Pancreas (tissue), 10 donors: Measurements from ENCODE around the gene ADRA1B. TPM values are rescaled to one million over a fixed set of nuclear protein-coding genes. Genes with fewer than 3 reads are reported as not detected.
"Not testable (repeated sequence)": the region's sequence is repeated elsewhere in the genome, so short reads cannot be mapped to it uniquely, and the experiment has no call there.

Source experiments
- ATAC-seq, 4 donors: fragments of 200-7000 bp; cut with Tn5 transposase; one replicate each; pipeline versions ENCODE4 v1.8.0 to v1.9.1; 2020; ENCODE audit warnings: mild to moderate bottlenecking in 4 of 4, moderate library complexity in 4 of 4
- DNase-seq, 6 donors: peaks; one replicate each; pipeline ENCODE4 v3.0.0-alpha.2; 2020
- FAIRE-seq: peaks from 2 replicates; lab custom pipeline; 2012; peaks lifted over from hg19 to GRCh38; lab: Jason Lieb, UNC
- H3K27ac ChIP-seq, 4 donors: fragments of 200-600 bp; sonication (generic); 1 replicate in 3 of 4; 2 replicates in 1 of 4; pipeline versions ENCODE4 v1.5.0 to v1.8.0; 2020
- H3K27me3 ChIP-seq, 4 donors: fragments of 200-600 bp; one replicate each; pipeline ENCODE4 v1.8.0; 2021
- H3K36me3 ChIP-seq, 3 donors: fragments of 200-600 bp; sonication (generic) in 1 of 3; one replicate each; pipeline versions ENCODE4 v1.5.0 to v1.8.0; 2020 to 2021
- H3K4me1 ChIP-seq, 3 donors: fragments of 200-600 bp; one replicate each; pipeline ENCODE4 v1.8.0; 2021
- H3K4me3 ChIP-seq, 4 donors: fragments of 200-600 bp; sonication (generic) in 2 of 4; one replicate each; pipeline versions ENCODE4 v1.5.0 to v1.8.0; 2020 to 2021
- H3K9me3 ChIP-seq, 4 donors: fragments of 200-600 bp; one replicate each; pipeline ENCODE4 v1.8.0; 2021
- WGBS, 2 donors: extraction: QIAGEN DNeasy Blood & Tissue Kit; methylation state at CpG; one replicate each; pipeline ENCODE4 v1.1.7; 2013; 5-methylcytosine and 5-hydroxymethylcytosine counted together
- intact Hi-C, 3 donors: fragments of 100-400 bp; cut with DNase I; formaldehyde crosslinking; loops; one replicate each; pipeline versions ENCODE4 v1.11.1 to v1.14.2; 2022
- polyA plus RNA-seq, 2 donors: library from polyadenylated mRNA; stranded (reverse); fragments of 200-250 nt; gene quantifications; one replicate each; pipeline ENCODE4 v1.2.3, GENCODE V29; 2013
- total RNA-seq, 6 donors: library from RNA; stranded (reverse); fragmentation: NEBNext Ultra II Directional in 4 of 6; extraction: Animal tissue kit (Norgen Biotek cat#: 25700) in 4 of 6; gene quantifications; one replicate each; pipeline versions ENCODE4 v1.2.1 to v1.2.4, GENCODE V29; 2021 to 2023
- TF ChIP-seq, protein P1 (sequence below), 4 donors: fragments of 200-600 bp; sonication (generic) in 3 of 4; IDR thresholded peaks; one replicate each; pipeline versions ENCODE4 v1.5.0 to v1.8.0; 2021; ENCODE audit warnings: antibody characterized with exemption in 4 of 4
- donor health status: healthy with polysubstance abuse.
- donor health status: DM: no; HTN: no; CAD: no; lungs with moderate emphysema.
- donor health status: DM: no; HTN: no; CAD: no.
- donor health status: control.
- donor health status: control.
- donor health status: Bipolar disorder and iron deficiency.
- donor health status: DM: yes; HTN: yes; CAD: no.
- donor health status: DM: no; HTN: no; CAD: no.
- donor health status: DM: no; HTN: no; CAD: no.
- donor health status: DM: yes; HTN: yes; CAD: no.

The ADRA1B gene
- total and polyA plus RNA-seq, 8 donors = 0.11 to 0.49 (median 0.17) TPM

DNA sequence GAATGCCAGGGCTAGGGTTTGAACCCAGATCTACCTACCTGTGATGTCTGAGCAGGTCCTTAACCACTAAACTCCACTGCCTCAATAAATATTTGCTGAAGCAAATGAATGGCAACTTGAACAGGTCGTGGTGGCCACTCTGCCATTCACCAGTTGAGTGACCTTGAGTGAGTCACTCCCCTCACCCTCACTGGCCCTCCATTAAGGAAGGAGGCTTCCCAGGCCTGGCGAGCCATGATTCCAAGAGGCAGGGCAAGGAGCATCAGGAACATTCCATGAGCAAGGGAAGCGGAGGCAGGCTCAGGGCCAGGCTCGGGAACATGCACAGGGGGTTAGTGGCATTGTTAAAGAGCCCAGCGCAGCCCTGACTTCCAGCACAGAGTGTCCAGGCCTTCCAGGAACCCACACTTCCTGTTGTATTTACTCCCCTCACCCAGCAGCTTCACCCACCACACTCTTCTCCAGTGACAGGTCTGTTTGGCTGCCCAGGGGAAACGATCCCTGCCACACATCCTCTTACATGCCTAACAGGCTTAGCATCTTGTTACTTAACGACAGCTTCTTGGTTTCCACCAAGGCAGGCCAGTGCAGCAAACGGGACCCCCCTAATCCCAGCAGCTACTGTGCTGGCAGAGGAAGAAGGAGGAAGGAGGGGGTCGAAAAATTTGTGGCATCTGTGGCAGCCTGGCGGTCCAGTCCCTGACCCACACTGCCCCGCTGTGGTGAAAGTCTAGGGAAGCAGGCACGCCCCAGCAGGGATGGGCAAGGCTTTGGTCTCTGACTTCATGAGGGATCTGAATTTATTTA, 49.0 kb downstream of the ADRA1B start:
- Histone ChIP-seq H3K27me3 (peaks cover 0 to 1% (median 0%) of the 10 kb centered on the region in 4 donors), H3K4me1 (no peaks in the 10 kb centered on the region), H3K4me3 (no peak overlapping the region), H3K36me3 (no peaks in the 10 kb centered on the region), H3K9me3 (no peaks in the 10 kb centered on the region), H3K27ac (no peak overlapping the region)
- WGBS, 2 donors = 31 to 32% methylated on average over 12 of the region's 12 CpGs
- TF ChIP-seq, protein P1, sequence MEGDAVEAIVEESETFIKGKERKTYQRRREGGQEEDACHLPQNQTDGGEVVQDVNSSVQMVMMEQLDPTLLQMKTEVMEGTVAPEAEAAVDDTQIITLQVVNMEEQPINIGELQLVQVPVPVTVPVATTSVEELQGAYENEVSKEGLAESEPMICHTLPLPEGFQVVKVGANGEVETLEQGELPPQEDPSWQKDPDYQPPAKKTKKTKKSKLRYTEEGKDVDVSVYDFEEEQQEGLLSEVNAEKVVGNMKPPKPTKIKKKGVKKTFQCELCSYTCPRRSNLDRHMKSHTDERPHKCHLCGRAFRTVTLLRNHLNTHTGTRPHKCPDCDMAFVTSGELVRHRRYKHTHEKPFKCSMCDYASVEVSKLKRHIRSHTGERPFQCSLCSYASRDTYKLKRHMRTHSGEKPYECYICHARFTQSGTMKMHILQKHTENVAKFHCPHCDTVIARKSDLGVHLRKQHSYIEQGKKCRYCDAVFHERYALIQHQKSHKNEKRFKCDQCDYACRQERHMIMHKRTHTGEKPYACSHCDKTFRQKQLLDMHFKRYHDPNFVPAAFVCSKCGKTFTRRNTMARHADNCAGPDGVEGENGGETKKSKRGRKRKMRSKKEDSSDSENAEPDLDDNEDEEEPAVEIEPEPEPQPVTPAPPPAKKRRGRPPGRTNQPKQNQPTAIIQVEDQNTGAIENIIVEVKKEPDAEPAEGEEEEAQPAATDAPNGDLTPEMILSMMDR (IDR thresholded peaks at IDR 0.05) = peak in 3 of 4 donors; percentile 14 to 33 (median 33)
- peak in 5 of 6 donors; percentile 5 to 64 (median 37) for DNase-seq
- no peak for FAIRE-seq
- peak in 3 of 4 donors; percentile 62 to 80 (median 70) for ATAC-seq
- intact Hi-C loops = no loop called here

DNA sequence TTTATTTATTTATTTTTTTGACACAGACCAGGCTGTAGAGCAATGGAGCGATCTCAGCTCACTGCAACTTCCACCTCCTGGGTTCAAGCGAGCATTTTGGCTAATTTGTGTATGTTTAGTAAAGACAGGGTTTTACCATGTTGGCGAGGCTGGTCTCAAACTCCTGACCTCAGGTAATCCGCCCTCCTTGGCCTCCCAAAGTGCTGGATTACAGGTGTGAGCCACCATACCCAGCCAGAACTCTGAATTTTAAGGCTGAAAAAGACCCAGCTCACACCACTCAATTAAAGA, 49.5 kb downstream of the ADRA1B start:
- H3K4me3 ChIP-seq, H3K36me3 ChIP-seq, FAIRE-seq, H3K4me1 ChIP-seq, DNase-seq, H3K9me3 ChIP-seq, intact Hi-C loops, H3K27ac ChIP-seq, H3K27me3 ChIP-seq, ATAC-seq: not testable (repeated sequence)
- 57 to 59% methylated on average over 4 of the region's 4 CpGs for WGBS, 2 donors

DNA sequence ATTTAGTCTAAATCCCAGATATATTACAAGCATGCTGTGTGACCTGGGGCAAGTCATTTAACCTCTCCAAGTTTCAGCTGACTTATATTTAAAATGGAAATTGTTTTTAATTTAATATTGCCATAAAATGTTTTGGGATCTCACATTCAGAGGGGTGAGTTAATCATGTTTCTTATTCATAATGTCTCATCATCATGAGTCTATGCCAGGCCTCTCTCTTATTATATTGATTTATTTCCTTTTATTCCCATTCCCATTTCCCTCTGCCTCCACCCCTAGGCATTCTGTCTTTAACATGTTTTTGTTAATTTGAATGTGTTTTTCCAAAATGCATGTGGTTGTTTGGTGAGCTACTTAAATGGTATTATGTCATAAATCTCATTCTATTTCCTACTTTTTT, 53.7 kb downstream of the ADRA1B start:
- H3K27me3 ChIP-seq = peaks cover 0 to 10% (median 3%) of the 10 kb centered on the region in 4 donors

DNA sequence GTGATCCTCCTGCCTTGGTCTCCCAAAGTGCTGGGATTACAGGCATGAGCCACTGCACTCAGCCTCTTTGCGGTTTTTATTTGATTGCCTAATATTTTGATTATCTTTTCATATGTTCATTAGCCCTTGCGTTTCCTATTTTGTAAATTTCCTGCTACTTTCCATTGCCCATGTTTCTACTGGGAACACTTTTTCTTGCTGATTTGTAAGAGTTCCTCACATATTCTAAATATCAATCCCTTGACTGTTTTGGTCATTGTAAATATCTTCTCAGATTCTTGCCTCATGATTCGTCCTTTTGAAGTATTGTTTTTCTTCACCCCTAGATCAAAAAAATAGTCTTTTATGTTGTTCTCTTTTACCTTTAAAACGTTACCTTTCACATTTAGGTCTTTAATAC, 54.8 kb downstream of the ADRA1B start:
- FAIRE-seq (no peak), ATAC-seq (no peak), DNase-seq (no peak)
- TF ChIP-seq, protein P1 (IDR thresholded peaks at IDR 0.05) = no peak
- Histone ChIP-seq H3K36me3 (no peaks in the 10 kb centered on the region), H3K4me1 (no peaks in the 10 kb centered on the region), H3K27ac (no peak overlapping the region), H3K4me3 (no peak overlapping the region), H3K27me3 (peaks cover 0 to 10% (median 3%) of the 10 kb centered on the region in 4 donors), H3K9me3 (no peaks in the 10 kb centered on the region)
- intact Hi-C loops = no loop called here
- 49 to 63% methylated on average over 4 of the region's 4 CpGs for WGBS, 2 donors

More for the DNA sequence above, 53.7 kb downstream of the ADRA1B start:
- no peaks in the 10 kb centered on the region for H3K36me3 ChIP-seq
- DNase-seq (no peak), FAIRE-seq (no peak), ATAC-seq (no peak)
- H3K4me3 ChIP-seq = no peak overlapping the region
- H3K9me3 ChIP-seq = no peaks in the 10 kb centered on the region
- TF ChIP-seq, protein P1 (IDR thresholded peaks at IDR 0.05) = no peak
- no peaks in the 10 kb centered on the region for H3K4me1 ChIP-seq
- intact Hi-C loops = no loop called here
- H3K27ac ChIP-seq = no peak overlapping the region

DNA sequence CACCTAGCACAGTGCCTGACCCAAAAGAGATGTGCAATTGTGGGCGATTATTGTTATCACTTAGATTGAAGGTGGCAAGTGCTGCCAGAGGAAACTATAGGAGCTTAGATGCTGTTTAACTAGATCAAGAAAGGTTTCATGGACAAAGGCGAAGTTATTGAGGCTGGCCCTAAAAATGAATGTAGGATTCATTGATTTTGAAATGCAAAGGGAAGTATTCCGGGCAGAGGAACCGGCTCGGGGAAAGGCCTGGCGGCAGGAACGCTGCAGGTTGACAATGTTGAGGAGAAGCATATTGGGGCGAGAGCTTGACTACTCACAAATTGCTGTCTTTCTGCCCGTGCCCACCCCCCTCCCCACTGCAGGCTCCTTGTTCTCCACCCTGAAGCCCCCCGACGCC, 55.2 kb downstream of the ADRA1B start:
- FAIRE-seq = no peak

More for the DNA sequence above, 55.2 kb downstream of the ADRA1B start:
- Histone ChIP-seq H3K27me3 (peaks cover 0 to 10% (median 3%) of the 10 kb centered on the region in 4 donors), H3K27ac (no peak overlapping the region), H3K36me3 (no peaks in the 10 kb centered on the region), H3K9me3 (no peaks in the 10 kb centered on the region), H3K4me3 (no peak overlapping the region), H3K4me1 (no peaks in the 10 kb centered on the region)
- DNase-seq = no peak
- intact Hi-C loops = no loop called here
- TF ChIP-seq, protein P1 (IDR thresholded peaks at IDR 0.05) = no peak
- no peak for ATAC-seq
- 23 to 28% methylated on average over 11 of the region's 11 CpGs for WGBS, 2 donors
